NK-92 (cell line): ENCODE measurements around the gene TCEA3.

ENCODE experiments used
- DNase-seq: peaks from one replicate; lab custom pipeline; 2025; ENCODE audit not compliant: unreplicated experiment; lab: John Stamatoyannopoulos, UW

TCEA3 gene

DNA sequence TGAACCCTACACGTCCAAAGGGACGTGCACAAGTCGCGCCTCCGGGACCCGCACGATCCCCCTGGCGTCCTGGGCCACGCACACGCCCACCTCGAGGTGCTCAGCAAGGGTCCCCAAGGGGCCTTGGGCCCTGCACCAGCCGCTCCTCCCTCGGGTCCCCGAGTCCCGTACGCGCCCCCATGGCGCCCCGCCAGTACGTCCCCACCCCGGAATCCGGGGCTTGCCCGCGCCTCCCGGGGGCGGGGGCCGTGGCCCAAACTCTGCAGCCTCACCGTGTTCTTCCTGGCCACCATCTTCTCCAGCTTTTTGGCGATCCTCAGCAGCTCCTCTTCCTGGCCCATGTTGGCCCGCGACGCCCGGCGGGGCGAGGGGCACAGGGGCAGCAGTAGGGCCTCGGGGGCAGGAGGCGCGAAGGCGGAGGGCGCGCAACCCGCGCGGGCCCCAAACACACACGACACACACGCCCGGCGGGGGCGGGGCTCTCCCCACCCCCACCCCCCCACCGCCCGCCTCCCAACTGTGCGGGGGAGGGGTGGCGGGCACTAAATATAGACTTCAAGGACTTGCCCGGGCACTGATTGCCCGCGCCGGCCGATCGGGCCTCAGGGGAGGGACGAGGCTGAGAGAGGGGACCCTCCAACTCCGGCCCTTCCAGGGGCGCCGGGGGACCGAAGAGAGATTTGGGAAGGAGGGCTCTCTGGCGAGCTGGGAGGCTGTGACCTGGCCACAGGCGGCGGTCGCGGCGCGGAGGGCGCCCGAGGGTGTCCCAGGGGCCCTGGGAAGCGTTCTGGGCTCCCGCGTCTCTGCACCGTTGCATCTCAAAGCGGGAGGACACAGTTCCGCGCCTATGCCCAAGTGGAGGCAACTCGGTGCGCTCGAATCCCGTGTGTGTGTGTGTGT is at the start of gene TCEA3:
Gene TCEA3, minus strand, starts transcription at position 456 of the 900 bp plus-strand sequence. Its CDS starts 115 bp downstream, at position 341.
- DNase-seq: no peak

DNA sequence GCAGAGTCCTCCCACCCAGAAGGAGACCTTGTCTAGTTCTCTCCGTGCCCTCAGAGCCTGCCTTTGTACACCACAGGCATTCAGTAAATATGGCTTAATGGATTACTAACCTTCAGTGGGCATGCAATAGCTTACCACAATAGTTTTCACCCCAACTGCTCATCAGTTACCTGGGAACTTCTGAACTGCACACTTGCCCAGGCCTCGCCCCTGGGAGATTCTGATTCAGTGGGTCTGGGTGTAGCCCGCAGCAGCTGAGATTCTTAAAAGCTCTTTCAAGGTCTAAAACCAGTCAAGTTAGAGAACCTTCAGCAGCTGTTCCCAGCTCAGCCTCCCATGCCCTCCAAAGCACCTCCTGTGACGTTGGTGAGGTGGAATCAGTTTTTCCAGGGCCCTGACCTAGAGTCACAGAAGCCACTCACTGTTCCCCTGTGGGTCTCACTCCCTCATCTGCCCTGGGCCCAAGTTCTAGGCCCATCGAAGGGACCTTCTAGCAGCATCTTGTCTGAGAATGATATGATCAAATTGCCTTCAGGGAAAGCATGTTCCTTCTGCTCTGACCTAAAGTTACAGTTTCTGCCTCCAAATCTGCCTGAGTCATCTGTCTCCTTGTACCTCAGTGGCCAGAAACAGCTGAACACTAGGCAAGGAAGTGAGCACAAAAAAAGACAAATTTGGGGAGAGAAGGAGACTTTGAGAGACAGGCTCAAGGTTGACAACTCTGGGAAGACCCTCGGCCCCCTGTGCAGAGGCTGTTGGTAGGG is 48.7 kb upstream of the TCEA3 start:
- no peak for DNase-seq

DNA sequence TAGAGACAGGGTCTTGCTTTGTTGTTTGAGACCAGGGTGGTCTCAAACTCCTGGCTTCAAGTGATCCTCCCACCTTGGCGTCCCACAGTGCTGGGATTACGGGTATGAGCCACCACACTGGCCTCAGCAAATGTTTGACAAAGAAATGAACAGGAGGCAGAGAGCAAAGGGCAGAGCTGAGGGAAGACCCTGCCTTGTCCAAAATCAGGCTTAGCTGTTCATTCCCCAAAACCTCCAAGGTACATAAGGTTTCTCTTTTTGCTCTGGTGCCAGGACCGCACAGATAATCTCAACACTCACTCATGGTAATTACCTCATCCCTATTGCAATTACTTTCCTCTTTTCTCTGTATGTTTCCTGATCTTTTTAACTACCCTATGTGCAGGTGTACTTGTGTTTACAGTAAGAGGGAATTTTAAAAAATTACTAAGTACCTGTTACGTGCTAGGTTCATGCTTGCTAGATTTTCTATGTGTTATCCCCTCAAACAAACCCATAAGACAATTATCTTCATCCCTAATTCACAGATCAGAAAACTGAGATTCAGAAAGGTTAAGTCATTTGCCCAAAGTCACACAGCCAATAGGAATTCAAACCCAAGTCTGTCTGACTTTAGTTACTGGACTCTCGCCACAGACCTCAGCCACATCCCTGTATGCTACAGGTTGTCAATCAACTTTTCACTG is 47.9 kb upstream of the TCEA3 start:
- no peak for DNase-seq

DNA sequence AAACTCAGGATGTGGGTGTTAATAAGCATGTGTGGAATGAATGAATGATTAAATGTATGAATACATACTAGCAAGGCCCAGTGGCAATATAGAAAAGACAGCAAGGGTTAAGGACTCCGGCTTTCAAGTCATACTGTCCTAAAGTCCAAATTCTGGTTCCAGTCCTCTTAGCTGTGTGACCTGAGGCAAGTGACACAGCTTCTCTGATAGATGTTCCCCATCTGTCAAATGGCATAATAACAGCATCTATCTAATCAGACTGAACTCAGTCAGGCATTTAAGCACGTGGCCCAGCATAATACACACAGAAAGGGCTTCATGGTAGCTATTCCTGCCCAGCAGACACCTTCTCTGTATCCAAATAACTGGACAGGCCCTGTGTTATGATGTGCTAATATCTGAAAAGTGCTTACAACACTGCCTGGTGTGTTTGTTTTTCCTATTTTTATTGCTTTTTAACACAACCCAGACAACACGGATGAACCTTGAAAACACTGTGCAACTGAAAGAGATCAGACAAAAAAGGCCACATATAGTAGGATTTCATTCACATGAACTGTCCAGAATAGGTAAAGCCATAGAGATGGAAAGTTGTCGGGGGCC is 47.0 kb upstream of the TCEA3 start:
- no peak for DNase-seq

DNA sequence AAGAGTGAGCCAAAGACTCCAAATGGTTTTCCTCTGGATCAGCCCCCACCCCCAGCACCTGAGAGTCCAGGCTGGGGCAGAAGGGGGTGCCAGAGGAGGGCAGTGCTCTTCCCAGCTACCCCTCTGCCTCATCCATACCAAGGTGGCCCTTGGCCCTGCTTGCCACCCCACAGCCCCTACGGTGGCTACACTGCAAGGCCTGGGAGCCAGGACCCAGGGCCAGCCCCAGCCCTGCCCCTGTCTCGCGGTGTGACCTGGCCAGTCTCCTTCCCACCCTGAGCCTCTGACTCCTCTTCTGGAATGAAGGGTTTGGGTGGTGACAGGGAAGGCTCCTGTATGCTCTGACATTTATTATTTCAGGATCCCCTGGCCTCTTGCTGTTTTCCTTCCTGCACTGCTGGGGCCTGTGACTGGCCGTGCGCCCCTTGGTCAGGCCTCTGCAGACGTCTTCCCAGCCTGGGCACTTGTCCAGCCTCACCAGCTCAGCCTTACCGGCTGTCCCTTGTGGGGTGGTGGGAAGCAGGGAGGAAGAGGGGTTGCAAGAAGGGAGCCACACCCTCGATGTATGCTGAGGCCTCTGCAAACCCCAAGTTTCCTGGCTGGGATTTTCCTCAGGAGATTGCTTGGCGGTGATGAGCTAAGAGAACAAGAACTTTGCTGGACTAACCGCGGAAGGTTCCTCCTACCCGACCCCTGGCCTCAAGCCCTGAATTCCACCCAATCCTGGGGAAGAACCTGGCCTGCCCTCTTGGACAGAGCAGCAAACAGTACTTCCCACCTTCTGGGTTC is 45.9 kb upstream of the TCEA3 start:
- DNase-seq: no peak

DNA sequence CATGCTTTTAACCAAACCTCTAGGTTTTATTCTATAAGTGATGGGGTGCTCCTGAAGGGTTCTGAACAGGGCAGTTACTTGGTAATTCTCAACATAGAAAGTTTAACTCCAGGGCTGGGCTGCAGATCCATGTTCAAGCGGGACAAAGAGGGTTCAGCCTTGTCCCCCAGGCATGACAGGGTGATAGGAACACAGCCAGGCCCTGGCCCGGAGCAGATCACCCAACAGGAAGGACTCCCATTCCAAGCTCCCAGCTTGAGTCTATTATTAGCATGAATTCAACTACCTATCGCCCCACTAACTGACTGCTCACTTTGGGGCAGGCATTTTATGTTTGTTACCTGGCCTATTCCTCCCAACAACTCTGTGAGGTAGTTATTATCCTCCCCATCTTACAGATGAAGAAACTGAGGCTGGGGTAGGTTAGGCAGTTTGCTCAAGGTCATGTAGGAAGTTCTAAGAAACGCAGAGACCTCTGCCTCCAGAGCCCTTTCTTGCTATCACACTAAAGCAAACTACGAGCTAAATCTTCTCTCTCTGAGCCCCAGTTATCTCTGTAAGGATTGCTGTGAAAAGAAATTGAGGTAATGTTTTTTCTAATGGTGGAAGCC is 44.9 kb upstream of the TCEA3 start:
- no peak for DNase-seq

DNA sequence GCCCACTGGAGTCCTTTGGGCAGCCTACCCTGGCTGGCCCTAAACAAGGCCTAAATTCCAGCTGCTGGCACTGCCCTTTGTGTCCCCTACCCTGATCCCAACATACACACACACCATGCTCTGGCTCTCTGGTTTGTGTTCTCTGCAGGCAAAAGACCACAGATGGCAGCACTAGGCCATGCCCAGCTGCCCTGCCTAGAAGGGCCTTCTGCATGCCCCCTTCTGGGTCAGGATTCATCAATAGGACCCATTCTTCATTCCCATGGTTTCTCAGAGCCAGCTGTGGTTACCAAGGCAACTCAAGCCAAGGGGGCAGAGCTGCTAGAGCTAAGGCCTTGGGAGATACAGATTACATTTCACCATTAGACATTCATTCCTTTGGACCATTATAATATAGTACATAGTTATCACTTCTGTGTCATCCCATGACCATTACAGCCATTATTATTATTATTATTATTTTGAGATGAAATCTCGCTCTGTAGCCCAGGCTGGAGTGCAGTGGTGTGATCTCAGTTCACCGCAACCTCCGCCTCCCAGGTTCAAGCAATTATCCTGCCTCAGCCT is 42.0 kb upstream of the TCEA3 start:
- no peak for DNase-seq

DNA sequence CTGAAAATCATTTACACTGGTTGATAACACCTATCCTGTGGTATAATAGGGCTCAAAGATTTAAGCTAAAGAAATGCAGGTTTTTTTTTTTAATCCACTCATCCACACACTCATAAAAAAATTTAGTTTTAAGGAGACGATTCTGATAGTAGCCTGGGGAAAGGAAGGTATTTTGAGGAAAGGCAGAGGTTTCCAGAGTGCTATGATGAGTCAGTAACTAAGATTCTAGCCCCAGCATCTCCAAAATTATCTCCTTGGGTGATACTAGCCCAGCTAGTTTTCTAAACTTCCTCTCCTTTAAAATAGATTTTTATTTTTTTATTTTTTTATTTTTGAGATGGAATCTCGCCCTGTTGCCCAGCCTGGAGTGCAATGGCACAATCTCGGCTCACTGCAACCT is 38.7 kb upstream of the TCEA3 start:
- DNase-seq: no peak

DNA sequence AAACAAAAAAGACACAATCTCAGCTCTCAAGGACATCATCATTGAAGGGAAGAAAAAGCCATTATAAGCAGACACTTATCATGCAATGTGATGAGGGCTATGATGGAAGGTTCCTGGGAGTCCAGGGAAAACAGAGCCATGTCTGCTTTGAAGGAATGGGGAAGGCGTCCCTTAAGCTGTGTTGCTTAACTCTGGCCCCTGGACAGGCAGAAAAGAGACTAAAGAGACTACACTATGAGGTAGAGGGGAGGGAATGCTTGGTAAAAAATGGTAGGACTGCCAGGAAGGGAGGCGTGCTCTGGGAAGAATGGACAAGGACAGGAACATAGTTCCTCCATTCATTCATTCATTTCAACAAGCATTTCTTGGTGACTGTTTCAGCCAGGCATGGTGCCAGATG is 38.2 kb upstream of the TCEA3 start:
- DNase-seq: no peak

DNA sequence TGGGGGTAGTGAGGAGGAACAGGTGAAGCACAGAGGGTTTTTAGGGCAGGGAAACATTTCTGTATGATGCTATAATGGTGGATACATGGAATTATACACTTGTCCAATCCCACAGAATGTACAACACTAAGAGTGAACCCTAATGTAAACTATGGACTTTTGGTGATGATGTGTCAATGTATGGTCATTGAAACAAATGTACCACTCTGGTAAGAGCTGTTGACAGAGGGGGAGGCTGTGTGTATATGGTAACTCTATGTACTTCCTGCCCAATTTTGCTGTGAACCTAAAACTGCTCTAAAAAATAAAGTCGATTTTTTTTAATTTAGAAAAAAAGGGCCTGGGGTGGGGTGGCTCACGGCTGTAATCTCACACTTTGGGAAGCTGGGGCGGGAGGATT is 36.5 kb upstream of the TCEA3 start:
- DNase-seq: no peak

DNA sequence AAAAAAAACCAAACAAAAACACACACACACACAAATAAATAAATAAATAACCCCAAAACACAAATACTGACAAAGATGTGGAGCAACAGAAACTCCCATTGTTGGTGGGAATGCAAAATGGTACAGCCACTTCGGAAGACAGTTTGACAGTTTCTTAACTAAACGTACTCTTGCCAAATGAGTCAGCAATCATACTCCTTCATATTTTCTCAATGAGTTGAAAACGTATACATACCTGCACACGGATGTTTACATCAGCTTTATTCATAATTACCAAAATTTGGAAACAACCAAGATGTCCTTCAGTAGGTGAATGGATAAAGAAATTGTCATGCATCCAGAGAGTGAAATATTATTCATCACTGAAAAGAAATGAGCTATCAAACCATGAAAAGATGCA is 36.0 kb upstream of the TCEA3 start:
- DNase-seq: no peak

DNA sequence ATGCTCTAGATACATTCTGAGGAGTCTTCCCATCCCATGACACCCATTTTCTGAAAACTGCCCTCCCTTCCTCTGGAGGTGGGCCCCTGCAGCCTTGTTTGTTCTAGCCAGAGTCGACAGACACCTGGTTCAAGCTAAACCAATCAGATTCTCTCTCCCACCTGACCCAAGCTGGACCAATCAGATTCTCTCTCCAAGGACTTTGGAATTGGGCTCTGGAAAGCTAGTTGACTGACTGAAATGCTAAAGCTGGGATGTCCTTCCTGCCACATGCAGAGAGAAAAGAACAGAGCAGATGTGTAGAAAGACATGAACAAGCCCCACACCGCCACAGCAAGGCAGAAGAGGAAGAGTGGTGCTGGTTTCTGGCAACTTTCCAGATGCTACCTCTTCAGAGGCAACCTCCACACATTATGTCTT is 34.8 kb upstream of the TCEA3 start:
- DNase-seq: no peak

DNA sequence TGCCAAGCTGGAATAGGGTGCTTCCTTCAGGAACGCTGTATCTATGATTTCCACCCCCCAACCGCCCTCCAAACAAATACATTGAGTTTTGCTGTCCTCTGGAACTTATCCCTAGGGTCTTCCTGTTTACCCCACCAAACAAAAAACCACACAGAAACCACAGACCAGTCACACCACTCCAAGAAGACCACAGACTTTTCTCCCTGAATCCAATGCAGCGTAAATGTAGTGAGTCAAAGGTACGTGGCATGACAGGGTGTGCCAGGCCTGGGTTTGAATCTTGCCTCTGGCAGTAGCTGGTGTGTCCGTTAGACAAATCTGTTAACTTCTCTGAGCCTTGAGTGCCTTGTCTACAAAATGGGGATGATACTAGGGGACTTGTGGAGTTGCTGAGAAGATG is 31.7 kb upstream of the TCEA3 start:
- DNase-seq: no peak

DNA sequence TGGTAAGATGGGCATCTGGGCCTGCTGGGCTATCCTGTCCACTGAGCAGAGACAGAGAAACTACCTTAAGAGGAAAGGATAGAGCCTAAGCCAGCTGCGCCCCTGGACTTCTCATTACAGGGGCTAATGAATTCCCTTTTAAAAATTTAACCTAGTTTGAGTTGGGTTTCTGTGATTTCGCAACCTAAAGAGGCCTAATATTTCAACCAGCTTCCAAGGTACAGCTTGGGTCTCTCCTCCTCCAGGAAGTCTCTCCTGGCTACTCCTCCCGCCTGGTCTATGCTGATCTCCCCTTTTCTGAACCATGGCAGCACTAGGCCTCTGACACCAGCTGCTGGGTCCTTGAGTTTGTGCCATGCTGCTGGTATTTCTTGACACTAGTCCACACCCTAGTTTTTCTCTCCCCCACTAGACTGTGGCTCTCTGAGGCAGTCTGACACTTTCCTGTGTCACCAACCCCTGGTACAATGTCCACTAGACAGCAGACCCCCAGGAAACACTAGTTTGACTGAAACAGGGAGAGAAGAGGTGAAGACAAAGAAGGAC is 29.0 kb upstream of the TCEA3 start:
- DNase-seq: no peak

DNA sequence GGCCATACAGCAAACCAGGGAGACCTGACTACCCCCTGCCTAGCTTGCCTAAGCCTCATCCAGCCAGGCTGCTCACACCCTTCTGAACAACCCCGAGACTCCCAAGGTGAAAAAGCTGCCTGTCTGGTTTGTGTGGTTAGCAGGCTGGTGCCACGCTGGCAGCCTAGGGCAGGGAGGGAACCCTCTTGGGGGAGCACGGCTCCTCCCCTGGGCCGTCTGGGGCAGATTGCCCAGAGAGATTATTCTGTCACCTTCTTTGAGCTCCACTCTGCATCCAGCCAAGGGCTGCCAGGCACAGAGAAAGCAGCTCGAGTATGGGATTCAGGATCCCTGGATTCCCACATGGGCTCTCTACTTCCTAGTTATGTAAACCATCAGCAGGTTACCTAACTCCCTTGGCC is 27.5 kb upstream of the TCEA3 start:
- DNase-seq: no peak

DNA sequence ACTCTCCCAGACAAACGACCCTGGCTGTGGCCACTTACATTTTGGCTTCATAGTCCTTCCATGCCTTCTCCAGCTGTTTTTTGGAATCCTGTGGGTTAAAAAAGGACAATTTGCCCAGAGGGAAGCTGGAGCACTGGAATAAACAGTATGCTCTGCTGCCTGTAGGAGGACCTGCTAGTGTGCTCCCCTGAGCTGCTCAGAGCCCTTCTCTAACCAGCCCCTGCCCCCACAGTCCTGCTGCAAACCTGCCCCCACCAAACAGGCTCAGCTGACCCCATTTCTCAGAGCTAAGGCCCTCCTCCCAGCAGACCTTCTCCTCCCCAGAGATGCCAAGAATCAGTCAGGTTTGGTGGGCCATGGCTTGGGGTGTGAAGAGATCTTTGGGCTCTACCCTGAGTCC is 26.9 kb upstream of the TCEA3 start:
- no peak for DNase-seq

DNA sequence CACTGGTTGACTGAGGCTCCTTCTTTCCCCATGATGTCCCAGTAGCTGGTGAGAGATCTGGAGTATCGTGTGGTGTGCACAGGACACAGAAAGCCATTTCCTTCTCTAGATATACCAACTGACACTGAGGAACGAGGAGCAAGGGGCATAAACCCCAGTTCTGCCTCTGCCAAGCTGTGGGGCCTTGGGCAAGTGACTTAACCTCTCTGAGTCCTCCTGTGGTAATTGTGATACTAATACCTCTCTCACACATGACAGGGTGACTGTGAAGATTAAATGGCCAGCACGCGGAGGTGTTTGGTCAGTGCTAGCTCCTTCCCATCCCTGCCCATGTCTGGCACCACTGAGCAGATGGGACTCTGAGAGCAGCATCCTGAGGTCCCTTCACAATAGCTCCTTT is 26.3 kb upstream of the TCEA3 start:
- DNase-seq: no peak

DNA sequence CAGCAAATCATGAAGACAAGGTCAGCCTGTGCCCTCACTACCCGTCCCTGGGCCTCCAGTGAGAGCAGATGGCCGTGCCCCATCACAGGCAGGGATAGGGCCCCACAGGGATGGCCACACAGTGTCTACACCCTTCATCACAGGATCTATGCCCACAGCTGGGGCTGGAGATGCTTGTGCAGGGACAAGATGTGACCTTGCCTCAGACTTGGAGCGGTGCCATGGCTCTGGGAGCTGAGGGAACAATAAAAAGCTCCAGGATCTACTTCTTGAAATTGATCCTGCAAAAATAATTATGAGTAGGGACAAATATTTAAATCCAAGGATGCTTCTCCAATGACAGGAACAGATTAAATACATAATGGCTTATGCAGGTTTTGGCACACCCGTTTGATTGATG is 25.4 kb upstream of the TCEA3 start:
- no peak for DNase-seq

DNA sequence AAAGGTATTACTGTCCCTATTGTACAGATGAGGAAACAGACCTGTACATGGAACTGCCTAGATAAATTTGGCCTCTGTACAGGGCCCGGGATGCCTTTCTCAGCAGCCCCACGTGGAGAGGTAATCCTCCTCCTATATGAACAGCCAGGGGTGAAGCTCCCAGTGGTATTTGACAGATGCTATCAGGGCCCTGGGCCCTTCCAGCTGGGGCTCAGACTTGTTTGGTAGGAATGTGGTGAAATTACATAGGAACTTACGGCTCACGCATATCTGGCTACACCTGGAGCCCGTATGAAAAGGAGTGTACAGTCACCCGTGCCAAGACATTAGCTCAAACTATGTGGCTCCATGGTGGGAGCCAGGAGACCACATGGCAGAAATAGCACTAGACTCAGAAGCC is 24.8 kb upstream of the TCEA3 start:
- no peak for DNase-seq

DNA sequence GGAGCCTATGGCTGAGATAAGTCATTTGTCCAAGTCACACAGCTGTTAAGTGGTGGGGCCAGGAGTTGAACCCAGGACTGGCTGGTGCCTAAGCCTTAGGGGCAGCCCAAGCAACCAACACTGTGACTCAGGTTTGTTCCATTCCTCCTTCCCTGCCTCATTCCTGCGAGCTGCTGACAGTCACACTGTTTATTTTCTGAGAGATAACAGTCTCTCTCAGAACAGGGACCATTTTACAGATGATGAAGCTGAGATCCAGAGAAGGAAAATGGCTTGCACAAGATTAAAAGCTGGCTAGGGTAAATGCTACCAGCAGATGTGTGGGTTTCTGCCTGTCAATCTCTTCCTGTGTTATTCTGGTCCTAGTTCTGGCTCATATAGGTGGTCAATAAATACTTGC is 24.3 kb upstream of the TCEA3 start:
- DNase-seq: no peak
